T-helper 1 cell (primary cell): ENCODE measurements around the gene TENT5C.

Experiments used
- DNase-seq, 5 donors: peaks; one replicate each; pipeline ENCODE4 v3.0.0-alpha.2; 2012 to 2020

The TENT5C gene

DNA sequence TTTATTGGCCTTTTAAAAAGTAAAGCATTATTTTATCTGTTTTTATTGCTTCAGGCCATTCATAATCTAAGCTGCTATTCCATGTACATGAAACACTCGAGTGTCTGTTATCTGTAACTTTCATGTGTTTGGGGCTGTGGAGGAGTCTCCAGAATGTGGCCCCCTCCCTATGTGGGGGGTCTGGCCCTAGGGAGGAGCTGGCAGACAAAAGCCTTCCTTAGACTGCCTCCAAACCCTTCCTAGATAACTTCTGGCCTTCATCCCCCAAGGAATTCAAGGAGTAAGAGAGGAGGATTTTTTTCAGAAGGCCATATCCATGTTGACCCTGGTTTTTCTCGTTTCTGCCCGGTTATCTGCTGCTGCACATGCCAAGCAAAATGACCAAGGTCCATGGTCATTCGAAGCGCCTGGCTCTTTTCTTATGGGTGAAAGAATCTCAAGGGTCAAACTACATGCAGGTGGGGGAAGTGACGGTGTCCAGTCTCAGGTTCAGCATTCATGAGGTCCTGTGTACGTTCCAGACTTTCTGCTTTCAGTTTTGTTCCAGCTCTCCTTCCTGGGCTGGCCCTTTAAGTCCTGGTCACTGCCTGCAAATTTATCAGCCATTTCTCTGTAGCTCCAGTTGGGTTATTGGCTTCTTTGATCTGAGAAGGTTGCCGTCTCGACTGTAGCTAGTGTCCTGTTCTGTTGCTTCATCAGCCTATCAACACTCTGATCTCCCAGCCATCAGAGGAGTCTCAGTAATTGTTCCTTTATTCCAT, 8.3 kb downstream of the TENT5C start:
- no peak for DNase-seq

DNA sequence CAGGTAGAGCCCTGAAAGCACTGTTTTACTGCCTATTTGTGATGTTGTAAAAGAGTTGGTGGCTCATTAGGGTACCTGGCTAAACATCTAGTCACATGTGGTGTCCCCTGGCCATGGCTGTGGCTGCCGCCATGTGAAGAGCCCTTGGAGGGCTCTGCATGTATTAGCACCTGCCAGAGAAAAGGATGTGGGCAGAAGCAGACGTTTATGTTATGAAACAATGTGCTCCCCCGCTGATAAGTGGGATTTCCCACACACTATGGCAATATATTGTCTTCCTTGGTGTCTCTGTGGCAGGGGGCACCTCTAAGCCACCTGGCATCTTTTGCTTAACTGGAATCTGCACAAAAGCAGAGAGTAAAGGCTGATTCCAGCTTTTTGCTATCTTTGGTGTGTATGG, 9.6 kb downstream of the TENT5C start:
- peak in 2 of 5 donors; percentile 14 to 59 for DNase-seq

- DNase-seq: no peak
Observed at GRCh38 chr1:117616356-117616755, 10.5 kb downstream of the TENT5C start.

- no peak for DNase-seq
Observed at GRCh38 chr1:117616967-117617366, 11.1 kb downstream of the TENT5C start.

GRCh38 chr1:117618450-117619122, 12.7 kb downstream of the TENT5C start:
- DNase-seq: peak in 1 of 5 donors; percentile 32

DNA sequence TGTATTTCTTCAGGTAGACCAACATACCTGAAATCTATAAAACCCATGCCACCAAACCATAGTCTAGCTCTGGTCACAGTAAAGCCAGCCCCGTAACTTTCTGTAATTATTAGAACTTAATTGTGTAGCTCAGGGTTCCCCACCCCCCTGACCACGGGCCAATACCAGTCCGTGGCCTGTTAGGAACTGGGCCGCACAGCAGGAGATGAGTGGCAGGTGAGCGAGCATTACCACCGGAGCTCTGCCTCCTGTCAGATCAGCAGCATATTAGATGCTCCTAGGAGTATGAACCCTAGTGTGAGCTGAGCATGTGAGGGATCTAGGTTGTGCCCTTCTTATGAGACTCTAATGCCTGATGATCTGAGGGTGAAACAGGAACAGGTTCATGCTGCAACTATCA, 14.6 kb downstream of the TENT5C start:
- DNase-seq: no peak

DNA sequence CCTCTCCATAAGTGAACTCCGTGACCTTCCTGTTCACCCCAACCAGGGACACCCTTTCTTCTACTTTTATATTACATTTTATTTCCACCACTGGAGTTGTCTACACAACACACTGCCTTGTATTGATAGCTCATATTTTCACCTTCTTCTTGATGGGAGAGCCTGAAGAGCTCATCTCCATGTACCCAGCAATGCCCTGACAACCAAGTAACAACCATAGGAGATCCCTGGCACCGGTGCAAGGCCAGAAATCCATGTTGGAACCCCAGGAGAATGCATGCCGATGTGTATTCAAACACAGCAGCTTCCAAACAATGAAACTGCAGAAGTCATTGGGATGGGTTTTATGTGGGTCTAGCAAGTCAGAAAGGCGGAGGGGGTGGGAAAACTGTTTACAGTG, 15.5 kb downstream of the TENT5C start:
- DNase-seq: no peak

- DNase-seq: no peak
Observed at GRCh38 chr1:117622726-117623125, 16.9 kb downstream of the TENT5C start.

GRCh38 chr1:117623141-117623540, 17.3 kb downstream of the TENT5C start:
- DNase-seq: no peak

- DNase-seq: no peak
Observed at GRCh38 chr1:117623698-117624097, 17.9 kb downstream of the TENT5C start.

GRCh38 chr1:117627546-117628130, 21.8 kb downstream of the TENT5C start:
- no peak for DNase-seq

DNA sequence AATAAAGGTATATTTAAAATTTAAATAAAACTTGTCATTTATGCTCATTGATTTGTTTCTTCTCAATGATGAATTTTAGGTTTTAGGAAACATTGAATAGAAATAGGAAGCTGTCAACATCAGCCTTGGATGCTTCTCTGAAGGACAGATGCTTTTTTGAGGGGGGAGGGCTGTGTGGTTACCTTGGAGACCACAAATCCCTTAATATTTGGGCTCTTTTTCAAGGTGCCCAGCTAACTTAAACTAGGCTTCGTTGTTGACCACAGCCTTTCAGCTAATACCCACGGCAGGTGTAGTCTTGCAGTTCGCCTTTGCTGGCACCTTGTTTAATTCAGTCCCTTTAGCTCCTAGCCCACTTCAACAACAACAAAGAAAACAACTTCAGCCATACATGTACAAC, 22.5 kb downstream of the TENT5C start:
- DNase-seq: no peak

GRCh38 chr1:117629625-117630422, 24.0 kb downstream of the TENT5C start:
- DNase-seq: peak in 1 of 5 donors; percentile 27

- no peak for DNase-seq
Observed at GRCh38 chr1:117630423-117630998, 24.7 kb downstream of the TENT5C start.

DNA sequence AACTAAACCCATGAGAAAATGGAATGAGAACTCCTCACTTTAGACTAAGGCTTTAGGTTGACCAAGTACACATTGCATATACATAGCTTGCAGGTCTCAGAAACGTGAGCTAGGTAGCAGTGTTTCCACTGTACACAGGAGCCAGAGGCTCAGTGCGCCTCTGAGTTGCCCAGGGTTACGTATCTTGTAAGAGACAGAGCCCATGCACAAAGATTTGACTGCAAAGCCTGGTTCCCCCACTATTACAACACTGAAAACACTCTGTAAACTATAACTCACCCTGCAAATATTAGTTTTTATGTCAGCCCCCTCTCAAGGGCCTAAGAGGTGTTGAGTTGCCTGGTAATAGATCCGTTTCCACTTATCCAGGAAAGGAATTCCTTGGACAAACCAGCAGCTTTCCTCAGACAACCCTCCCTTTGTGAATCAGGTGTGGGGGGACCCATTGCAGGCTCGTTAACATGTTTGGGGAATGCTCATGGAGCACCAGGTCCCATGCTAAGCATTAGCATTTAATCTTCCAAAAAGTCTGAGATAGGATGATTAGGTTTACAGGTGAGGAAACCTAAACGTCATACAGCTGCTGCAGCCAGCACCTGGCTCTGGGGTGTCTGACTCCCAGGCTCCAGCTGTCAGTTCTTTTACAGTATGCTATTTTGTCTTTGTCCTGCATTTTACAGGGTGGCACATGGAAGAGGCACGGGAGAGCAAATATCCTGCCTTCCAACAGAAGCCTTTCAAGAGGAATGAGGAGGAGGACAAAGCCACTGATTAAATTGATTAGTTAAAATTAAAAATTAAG, 25.7 kb downstream of the TENT5C start:
- DNase-seq: no peak

DNA sequence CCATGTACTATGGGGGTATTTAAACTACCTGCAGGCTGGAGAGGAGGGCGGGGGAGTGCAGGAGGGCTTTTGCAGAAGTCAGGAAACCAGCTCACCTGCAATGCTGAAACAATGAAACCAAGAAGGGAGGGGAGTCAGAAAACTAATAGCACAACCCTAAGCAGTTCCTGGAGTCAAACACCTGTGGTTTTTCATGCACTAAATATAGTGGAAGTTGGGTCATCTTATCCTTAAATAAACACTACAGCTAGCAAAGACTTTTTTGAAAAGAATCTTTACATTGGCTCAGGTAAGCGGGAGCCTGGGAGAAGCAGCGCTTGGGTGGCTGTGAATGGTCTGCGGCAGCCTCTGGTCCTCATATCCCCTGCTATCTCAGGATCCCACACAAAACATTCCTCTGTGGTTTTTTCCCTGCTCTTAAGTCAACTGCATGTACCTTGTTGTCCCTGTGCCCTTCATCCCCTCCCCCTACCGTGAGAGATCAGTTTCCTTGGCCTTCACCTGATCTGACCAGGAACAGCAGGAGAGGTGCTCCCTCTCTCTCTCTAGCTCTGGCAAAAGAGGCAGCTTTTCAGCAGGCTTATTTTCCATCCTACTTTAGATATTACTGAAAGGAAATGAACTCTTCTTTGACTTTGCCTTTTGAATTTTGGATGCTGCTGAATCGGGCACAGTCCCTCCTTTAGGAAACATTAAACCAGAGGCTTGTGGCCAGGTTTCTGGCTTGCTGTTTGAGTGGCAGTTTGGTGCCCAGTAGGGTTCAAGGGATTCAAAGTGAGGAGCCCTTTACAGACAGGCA, 26.6 kb downstream of the TENT5C start:
- DNase-seq: no peak

GRCh38 chr1:117633068-117633345, 27.2 kb downstream of the TENT5C start:
- no peak for DNase-seq

DNA sequence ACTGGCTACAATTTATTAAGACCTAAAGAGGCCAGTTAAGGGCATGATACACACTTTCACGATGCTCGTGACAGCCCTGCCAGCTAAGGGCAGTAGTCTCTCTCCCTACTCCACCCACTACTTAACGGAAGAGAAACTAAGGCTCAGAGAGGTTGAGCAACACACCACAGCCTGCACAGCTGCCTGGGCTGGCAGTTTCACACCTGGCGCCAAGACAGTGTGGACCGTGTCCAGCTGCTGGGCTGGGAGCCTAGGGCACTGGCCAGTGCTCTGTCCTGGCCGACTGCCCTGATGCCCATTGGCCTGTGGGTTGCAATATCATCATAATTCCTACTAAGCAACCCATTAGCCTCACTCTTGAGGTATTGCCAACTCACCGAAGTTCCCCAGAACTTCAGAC, 27.6 kb downstream of the TENT5C start:
- DNase-seq: no peak

DNA sequence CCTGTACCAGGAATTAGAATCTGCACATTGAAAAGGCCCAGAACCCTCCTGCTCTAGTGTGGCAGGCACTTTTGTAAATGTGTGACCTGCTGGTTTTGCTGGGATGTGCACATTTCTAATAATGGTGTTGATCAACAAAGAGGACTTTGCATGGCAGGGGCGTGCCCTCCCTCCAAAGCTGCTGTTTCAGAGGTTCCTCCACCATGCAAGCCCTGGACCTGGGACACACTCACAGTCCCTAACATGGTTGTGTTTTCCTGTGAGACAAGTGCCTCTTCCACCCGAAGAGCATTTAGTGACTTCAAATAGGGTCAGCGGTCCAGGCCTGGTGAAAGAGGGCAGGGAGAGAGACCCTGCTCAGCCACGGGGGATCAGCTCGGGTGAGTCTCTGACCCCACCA, 28.1 kb downstream of the TENT5C start:
- DNase-seq: no peak

DNA sequence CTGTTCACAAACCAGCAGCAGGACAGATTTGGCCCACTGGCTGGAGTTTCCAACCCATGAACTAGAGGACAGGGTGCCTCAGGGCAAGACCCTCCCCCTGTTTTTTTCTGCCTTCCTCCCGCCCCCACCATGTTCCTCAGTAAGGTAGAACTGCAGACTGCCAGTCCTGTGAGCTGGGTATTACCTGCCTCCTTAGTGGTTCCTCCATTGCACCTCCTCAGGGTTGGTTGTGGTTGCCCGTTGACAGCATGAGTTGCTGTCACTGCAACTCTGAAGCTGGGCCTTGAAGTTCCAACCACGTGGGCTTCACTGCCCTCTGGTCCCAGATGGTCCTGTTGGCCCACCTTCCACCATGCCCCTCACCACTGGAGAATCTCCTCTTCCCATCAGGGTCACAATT, 28.8 kb downstream of the TENT5C start:
- no peak for DNase-seq

GRCh38 chr1:117635805-117636204, 30.0 kb downstream of the TENT5C start:
- DNase-seq: no peak
